Spleen (tissue), 11 donors: ENCODE data around the gene KRT9. TPM values are rescaled to one million over a fixed set of nuclear protein-coding genes. Genes with fewer than 3 reads are reported as not detected.

Source experiments
- DNase-seq: peaks from one replicate; pipeline ENCODE4 v3.0.0-alpha.2; 2020
- H3K27ac ChIP-seq, 8 donors: fragments of 200-600 bp; sonication (generic) in 7 of 8; 1 replicate in 4 of 8; 2 replicates in 4 of 8; pipeline versions ENCODE4 v1.5.0 to v1.8.0; 2016 to 2021; ENCODE audit warnings: inconsistent platforms in 4 of 8, mild to moderate bottlenecking in 4 of 8, moderate library complexity in 1 of 8
- H3K27me3 ChIP-seq, 7 donors: fragments of 200-600 bp; sonication (generic) in 6 of 7; replicated peaks in 1 of 7; 1 replicate in 4 of 7; 2 replicates in 3 of 7; pipeline versions ENCODE4 v1.5.0 to v1.8.0; 2016 to 2021; ENCODE audit warnings: inconsistent platforms in 3 of 7, mild to moderate bottlenecking in 1 of 7
- H3K36me3 ChIP-seq, 6 donors: fragments of 200-600 bp; sonication (generic) in 5 of 6; 1 replicate in 4 of 6; 2 replicates in 2 of 6; pipeline versions ENCODE4 v1.5.0 to v1.8.0; 2016 to 2021; ENCODE audit warnings: inconsistent platforms in 2 of 6
- H3K4me1 ChIP-seq, 6 donors: fragments of 200-600 bp; sonication (generic) in 5 of 6; 1 replicate in 3 of 6; 2 replicates in 3 of 6; pipeline versions ENCODE4 v1.5.0 to v1.8.0; 2016 to 2021; ENCODE audit warnings: inconsistent platforms in 3 of 6
- H3K4me3 ChIP-seq, 8 donors: fragments of 200-600 bp; sonication (generic) in 7 of 8; 1 replicate in 4 of 8; 2 replicates in 4 of 8; pipeline versions ENCODE4 v1.5.0 to v1.8.0; 2016 to 2021; ENCODE audit warnings: inconsistent platforms in 4 of 8, mild to moderate bottlenecking in 4 of 8, moderate library complexity in 2 of 8
- H3K9me3 ChIP-seq, 8 donors: fragments of 200-600 bp; sonication (generic) in 7 of 8; 1 replicate in 4 of 8; 2 replicates in 4 of 8; pipeline versions ENCODE4 v1.5.0 to v1.8.0; 2016 to 2021; ENCODE audit warnings: inconsistent platforms in 4 of 8
- CTCF ChIP-seq, 11 experiments: fragments of 200-600 bp in 7 of 11; fragments of 450-650 bp in 4 of 11; sonication (generic) in 4 of 11; IDR thresholded peaks in 8 of 11; conservative IDR thresholded peaks in 3 of 11; 1 replicate in 7 of 11; 2 replicates in 4 of 11; pipeline versions ENCODE4 v1.4.0 to v1.8.0; 2016 to 2021; ENCODE audit warnings: antibody characterized with exemption in 11 of 11, inconsistent platforms in 4 of 11, mild to moderate bottlenecking in 1 of 11
- POLR2A ChIP-seq, 3 donors: fragments of 450-650 bp; IDR thresholded peaks; one replicate each; pipeline ENCODE4 v1.5.1; 2017; ENCODE audit warnings: antibody characterized with exemption in 3 of 3, mild to moderate bottlenecking in 1 of 3
- POLR2AphosphoS5 ChIP-seq, 3 donors: sonication (generic); formaldehyde crosslinking; IDR thresholded peaks; one replicate each; pipeline ENCODE4 v1.5.1; 2017; ENCODE audit warnings: antibody characterized with exemption in 3 of 3
- WGBS, 5 donors: extraction: QIAGEN DNeasy Blood & Tissue Kit in 3 of 5; methylation state at CpG; one replicate each; pipeline versions ENCODE4 v1.1.5 to v1.1.7; 2013 to 2018; 5-methylcytosine and 5-hydroxymethylcytosine counted together
- intact Hi-C: fragments of 100-400 bp; cut with DNase I; formaldehyde crosslinking; loops from one replicate; pipeline ENCODE4 v1.15.0; 2023; ENCODE audit warnings: low total_unique reads
- polyA plus RNA-seq, 3 donors: library from polyadenylated mRNA; stranded (reverse); fragments of 200-250 nt; gene quantifications; one replicate each; pipeline ENCODE4 v1.2.1, GENCODE V29; 2013
- total RNA-seq, 7 donors: library from RNA; depleted of rRNA in 3 of 7; stranded (reverse); fragments of >200 nt in 3 of 7; fragmentation: NEBNext Ultra II Directional in 4 of 7; extraction: Animal tissue kit (Norgen Biotek cat#: 25700) in 4 of 7; gene quantifications; one replicate each; pipeline versions ENCODE4 v1.1.0 to v1.2.1, GENCODE V29; 2016 to 2021
- donor health status: healthy with polysubstance abuse.
- donor health status: DM: no; HTN: no; CAD: no; lungs with moderate emphysema.
- donor health status: DM: no; HTN: no; CAD: no.
- donor health status: Bipolar disorder and iron deficiency.
- donor health status: healthy.
- donor health status: DM: no; HTN: no; CAD: no.
- donor health status: DM: yes; HTN: yes; CAD: no.

The KRT9 gene
- total and polyA plus RNA-seq, 10 donors, result not detected

- TF ChIP-seq POLR2A (IDR thresholded peaks at IDR 0.05) (no peak), CTCF (IDR thresholded peaks at IDR 0.05 in 8 of 11, conservative IDR thresholded peaks at IDR 0.05 in 3 of 11) (no peak), POLR2AphosphoS5 (IDR thresholded peaks at IDR 0.05) (no peak)
- H3K9me3 ChIP-seq, result no peaks in the 10 kb centered on the region
- intact Hi-C loops, result no loop called here
- H3K4me3 ChIP-seq, result no peak overlapping the region
- no peaks in the 10 kb centered on the region for H3K36me3 ChIP-seq
- no peak for DNase-seq
- H3K27me3 ChIP-seq, result peaks cover 0 to 25% (median 0%) of the 10 kb centered on the region in 7 donors
- H3K4me1 ChIP-seq, result no peaks in the 10 kb centered on the region
- no peak overlapping the region for H3K27ac ChIP-seq
- 57 to 81% (median 76%) methylated on average over 2 to 8 of the region's 8 CpGs for WGBS, 5 donors
These were observed 21.6 kb upstream of the KRT9 start for GRCh38 chr17:41593306-41593981.

- Histone ChIP-seq H3K27me3 (peaks cover 0 to 25% (median 0%) of the 10 kb centered on the region in 7 donors), H3K4me1 (no peaks in the 10 kb centered on the region), H3K27ac (no peak overlapping the region), H3K9me3 (no peaks in the 10 kb centered on the region), H3K4me3 (no peak overlapping the region), H3K36me3 (no peaks in the 10 kb centered on the region)
- TF ChIP-seq CTCF (IDR thresholded peaks at IDR 0.05 in 8 of 11, conservative IDR thresholded peaks at IDR 0.05 in 3 of 11), result no peak
- TF ChIP-seq POLR2AphosphoS5 (IDR thresholded peaks at IDR 0.05), result no peak
- no peak for TF ChIP-seq POLR2A (IDR thresholded peaks at IDR 0.05)
- intact Hi-C loops, result no loop called here
- no peak for DNase-seq
- WGBS, 5 donors, result 69 to 85% (median 82%) methylated on average over 11 to 12 of the region's 12 CpGs
These were observed 20.9 kb upstream of the KRT9 start for GRCh38 chr17:41592601-41593305.

- intact Hi-C loops, result no loop called here
- Histone ChIP-seq H3K27ac (no peak overlapping the region), H3K4me3 (no peak overlapping the region), H3K27me3 (peaks cover 0 to 31% (median 0%) of the 10 kb centered on the region in 7 donors), H3K9me3 (no peaks in the 10 kb centered on the region), H3K4me1 (no peaks in the 10 kb centered on the region), H3K36me3 (no peaks in the 10 kb centered on the region)
- no peak for DNase-seq
- TF ChIP-seq POLR2A (IDR thresholded peaks at IDR 0.05) (no peak), CTCF (IDR thresholded peaks at IDR 0.05 in 8 of 11, conservative IDR thresholded peaks at IDR 0.05 in 3 of 11) (no peak), POLR2AphosphoS5 (IDR thresholded peaks at IDR 0.05) (no peak)
- 67 to 76% (median 69%) methylated on average over 2 to 3 of the region's 3 CpGs for WGBS, 5 donors
These were observed 17.4 kb upstream of the KRT9 start for GRCh38 chr17:41589301-41589700.

GRCh38 chr17:41588126-41588810, 16.4 kb upstream of the KRT9 start:
- Histone ChIP-seq H3K36me3 (no peaks in the 10 kb centered on the region), H3K4me1 (no peaks in the 10 kb centered on the region), H3K9me3 (no peaks in the 10 kb centered on the region), H3K4me3 (no peak overlapping the region), H3K27me3 (peaks cover 0 to 31% (median 0%) of the 10 kb centered on the region in 7 donors), H3K27ac (no peak overlapping the region)
- no peak for DNase-seq
- WGBS, 5 donors, result 77 to 93% (median 81%) methylated on average over 2 to 7 of the region's 8 CpGs
- intact Hi-C loops, result no loop called here
- no peak for TF ChIP-seq POLR2A (IDR thresholded peaks at IDR 0.05)
- TF ChIP-seq CTCF (IDR thresholded peaks at IDR 0.05 in 8 of 11, conservative IDR thresholded peaks at IDR 0.05 in 3 of 11), result no peak
- TF ChIP-seq POLR2AphosphoS5 (IDR thresholded peaks at IDR 0.05), result no peak
